ENCODE data around the gene OR51B5. TPM values are rescaled to one million over a fixed set of nuclear protein-coding genes. Genes with fewer than 3 reads are reported as not detected.
"Not testable (repeated sequence)": the region's sequence is repeated elsewhere in the genome, so short reads cannot be mapped to it uniquely, and the experiment has no call there.

Gene OR51B5
- total and polyA plus RNA-seq, 4 donors, result 0.17 to 0.23 TPM; not detected in 2

- TF ChIP-seq CTCF (IDR thresholded peaks at IDR 0.05; ENCODE audit: low read depth, low read length, missing input control), result no peak
These were observed 19.1 kb downstream of the OR51B5 start, which contains the start of gene OR51B2 (continued) for GRCh38 chr11:5324197-5324596.

- TF ChIP-seq HNF4A (conservative IDR thresholded peaks at IDR 0.05), result no peak
- TF ChIP-seq NR2F2 (IDR thresholded peaks at IDR 0.05), result no peak
- TF ChIP-seq EGR1 (IDR thresholded peaks at IDR 0.05; ENCODE audit: low read depth in 2 of 2), result no peak
- TF ChIP-seq FOXA2 (IDR thresholded peaks at IDR 0.05), result no peak
- TF ChIP-seq TAF1 (conservative IDR thresholded peaks at IDR 0.05), result no peak
- TF ChIP-seq REST (IDR thresholded peaks at IDR 0.05), result no peak
- no peak for TF ChIP-seq ZBTB33 (IDR thresholded peaks at IDR 0.05)
- no peak for TF ChIP-seq HNF4G (IDR thresholded peaks at IDR 0.05)
- Histone ChIP-seq H3K27ac (ENCODE audit: low read depth in 1 of 2, low read length in 2 of 2) (no peak overlapping the region), H3K27me3 (ENCODE audit: control insufficient read depth in 4 of 4, insufficient read depth in 4 of 4, low read length in 3 of 4) (peaks cover 0 to 3% (median 0%) of the 10 kb centered on the region in 4 donors), H3K36me3 (ENCODE audit: control insufficient read depth in 4 of 4, insufficient read depth in 3 of 4, low read depth in 1 of 4, low read length in 3 of 4) (no peaks in the 10 kb centered on the region), H3K4me1 (ENCODE audit: control insufficient read depth in 4 of 4, insufficient read depth in 4 of 4, low read length in 3 of 4) (no peaks in the 10 kb centered on the region), H3K9me3 (ENCODE audit: control insufficient read depth in 4 of 4, low read length in 3 of 4) (no peaks in the 10 kb centered on the region), H3K9ac (ENCODE audit: low read depth in 1 of 2, low read length in 2 of 2) (no peak overlapping the region), H3K4me3 (ENCODE audit: low read depth in 1 of 3, low read length in 3 of 3) (no peak overlapping the region)
- 50% methylated on average over 5 of the region's 5 CpGs for WGBS
- no peak for DNase-seq (ENCODE audit: low spot score)
These were observed 26.0 kb downstream of the OR51B5 start for GRCh38 chr11:5317292-5317691.

DNA sequence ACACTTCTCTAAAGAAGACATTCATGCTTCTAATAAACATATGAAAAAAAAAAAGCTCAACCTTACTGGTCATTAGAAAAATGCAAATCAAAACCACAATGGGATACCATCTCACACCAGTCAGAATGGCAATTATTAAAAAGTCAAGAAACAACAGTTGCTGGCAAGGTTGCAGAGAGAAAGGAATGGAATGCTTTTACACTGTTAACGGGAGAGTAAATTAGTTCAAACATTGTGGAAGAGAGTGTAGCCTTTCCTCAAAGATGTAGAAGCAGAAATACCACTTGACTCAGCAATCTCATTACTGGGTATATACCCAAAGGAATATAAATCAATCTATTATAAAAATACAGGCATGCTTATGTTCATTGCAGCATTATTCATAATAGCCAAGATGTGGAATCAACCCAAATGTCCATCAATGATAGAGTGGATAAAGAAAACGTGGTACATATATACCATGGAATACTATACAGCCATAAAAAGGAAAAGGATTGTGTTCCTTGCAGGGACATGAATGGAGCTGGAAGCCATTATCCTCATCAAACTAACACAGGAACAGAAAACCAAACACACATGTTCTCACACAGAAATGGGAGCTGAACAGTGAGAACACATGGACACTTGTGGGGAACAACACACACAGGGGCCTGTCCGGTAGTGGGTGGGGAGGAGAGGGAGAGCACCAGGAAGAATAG lies 29.8 kb downstream of the OR51B5 start:
- not testable (repeated sequence) for H3K9me3 ChIP-seq (ENCODE audit: control insufficient read depth in 4 of 4, low read length in 3 of 4); H3K36me3 ChIP-seq (ENCODE audit: control insufficient read depth in 4 of 4, insufficient read depth in 3 of 4, low read depth in 1 of 4, low read length in 3 of 4); H3K27ac ChIP-seq (ENCODE audit: low read depth in 1 of 2, low read length in 2 of 2); H3K9ac ChIP-seq (ENCODE audit: low read depth in 1 of 2, low read length in 2 of 2); H3K27me3 ChIP-seq (ENCODE audit: control insufficient read depth in 4 of 4, insufficient read depth in 4 of 4, low read length in 3 of 4); DNase-seq (ENCODE audit: low spot score); H3K4me1 ChIP-seq (ENCODE audit: control insufficient read depth in 4 of 4, insufficient read depth in 4 of 4, low read length in 3 of 4); H3K4me3 ChIP-seq (ENCODE audit: low read depth in 1 of 3, low read length in 3 of 3)
- WGBS, result 73% methylated on average over 3 of the region's 3 CpGs
